ENCODE measurements around the gene TSPAN5.

TSPAN5 gene

DNA sequence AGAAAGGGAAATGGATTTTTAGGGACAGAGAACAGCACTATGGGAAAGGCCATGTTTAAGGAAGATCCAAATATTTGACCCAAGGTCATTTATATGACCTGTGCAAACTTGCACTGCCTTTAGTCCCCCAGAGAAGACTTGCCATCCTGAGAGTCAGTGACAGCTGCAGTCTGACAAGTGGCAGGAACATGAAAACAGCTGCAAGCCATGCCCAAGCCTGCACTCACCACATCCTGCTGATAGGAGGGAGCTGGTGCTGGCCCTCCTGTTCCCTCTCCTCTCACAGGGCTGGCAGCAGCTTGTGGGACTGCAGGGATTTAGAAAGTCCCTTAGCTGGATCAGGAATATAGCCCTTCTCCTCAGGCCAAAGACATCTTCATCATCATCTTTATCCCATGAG is 209.5 kb downstream of the TSPAN5 start:
- no peaks in the 10 kb centered on the region for H3K36me3 ChIP-seq (ENCODE audit: control insufficient read depth in 2 of 2, insufficient read depth in 2 of 2, low read length in 2 of 2)
- H3K4me1 ChIP-seq (ENCODE audit: control insufficient read depth, insufficient read depth, low read length): no peaks in the 10 kb centered on the region
- no peak overlapping the region for H3K27ac ChIP-seq (ENCODE audit: low read length)
- no peaks in the 10 kb centered on the region for H3K9me3 ChIP-seq (ENCODE audit: control insufficient read depth in 2 of 2, low read length in 2 of 2)
- no peak overlapping the region for H3K9ac ChIP-seq (ENCODE audit: low read length in 2 of 2)
- no peaks in the 10 kb centered on the region for H3K27me3 ChIP-seq (ENCODE audit: control insufficient read depth in 1 of 2, insufficient read depth in 2 of 2, low read length in 2 of 2)
- no peak overlapping the region for H3K4me3 ChIP-seq (ENCODE audit: low read length in 2 of 2)

DNA sequence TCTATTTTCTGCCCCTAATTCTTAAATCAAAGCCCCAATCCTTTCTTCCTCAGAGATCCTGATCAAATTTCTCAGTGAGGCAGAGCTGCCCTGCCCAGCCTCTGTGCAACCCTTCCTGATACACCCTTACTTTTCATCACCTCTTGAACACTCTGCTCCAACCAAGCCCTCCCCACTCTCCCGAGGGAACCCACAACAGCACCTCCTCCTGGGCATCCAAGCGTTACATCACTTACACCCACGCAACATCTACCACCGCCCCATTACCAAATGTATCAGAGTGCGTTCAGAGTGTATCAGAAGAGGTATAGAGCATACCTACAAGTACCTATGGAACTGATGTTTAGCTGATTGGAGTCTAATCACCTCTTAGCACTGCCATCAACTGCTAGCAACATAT is 210.8 kb downstream of the TSPAN5 start:
- Histone ChIP-seq H3K4me3 (ENCODE audit: low read length in 2 of 2) (no peak overlapping the region), H3K36me3 (ENCODE audit: control insufficient read depth in 2 of 2, insufficient read depth in 2 of 2, low read length in 2 of 2) (peaks cover 3 to 4% of the 10 kb centered on the region in 2 donors), H3K27me3 (ENCODE audit: control insufficient read depth in 1 of 2, insufficient read depth in 2 of 2, low read length in 2 of 2) (no peaks in the 10 kb centered on the region), H3K4me1 (ENCODE audit: control insufficient read depth, insufficient read depth, low read length) (no peaks in the 10 kb centered on the region), H3K27ac (ENCODE audit: low read length) (no peak overlapping the region), H3K9ac (ENCODE audit: low read length in 2 of 2) (no peak overlapping the region), H3K9me3 (ENCODE audit: control insufficient read depth in 2 of 2, low read length in 2 of 2) (no peaks in the 10 kb centered on the region)

DNA sequence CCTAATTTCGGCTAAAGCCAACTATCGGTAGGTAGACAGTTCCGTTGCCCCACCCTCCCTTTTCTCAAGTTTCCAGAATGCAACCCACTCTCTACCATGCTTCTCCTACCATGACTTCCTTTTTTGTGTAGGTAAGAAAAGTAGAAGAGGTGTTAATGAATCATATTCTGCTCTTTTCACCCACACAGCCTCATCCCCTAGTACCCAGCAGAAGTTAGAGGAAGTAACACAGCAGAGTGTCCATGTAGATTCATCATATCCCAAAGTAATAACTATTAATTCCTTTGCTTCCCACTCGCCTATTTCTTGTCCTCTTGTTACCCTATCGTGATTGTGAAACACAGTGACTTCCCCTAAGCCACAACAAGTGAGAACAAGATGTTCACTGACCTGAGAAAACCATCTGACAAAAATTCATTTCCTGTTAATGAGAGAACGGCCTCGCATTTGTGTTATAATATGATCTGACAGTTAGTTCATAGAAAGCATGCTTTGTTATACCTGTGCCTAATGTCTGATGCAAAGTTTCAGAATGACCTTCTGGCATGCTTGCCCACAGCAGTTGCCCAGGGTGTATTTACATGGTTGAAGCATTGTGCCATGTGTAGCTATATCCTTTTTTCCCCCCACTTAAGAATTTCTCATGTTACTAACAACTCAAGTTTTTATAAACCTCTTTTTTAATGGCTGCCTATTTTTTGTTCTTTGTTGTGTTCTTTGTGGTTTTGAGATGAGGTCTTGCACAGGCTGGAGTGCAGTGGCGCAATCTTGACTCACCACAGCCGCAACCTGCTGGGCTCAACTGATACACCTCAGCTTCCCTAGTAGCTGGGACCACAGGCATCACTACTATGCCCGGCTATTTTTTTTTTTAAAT is 211.7 kb downstream of the TSPAN5 start:
- Histone ChIP-seq H3K36me3 (ENCODE audit: control insufficient read depth in 2 of 2, insufficient read depth in 2 of 2, low read length in 2 of 2) (peaks cover 9% of the 10 kb centered on the region in 2 donors), H3K27ac (ENCODE audit: low read length) (no peak overlapping the region)

GRCh38 chr4:98444371-98444770 is 214.0 kb downstream of the TSPAN5 start:
- no peak overlapping the region for H3K9ac ChIP-seq (ENCODE audit: low read length in 2 of 2)
- no peaks in the 10 kb centered on the region for H3K27me3 ChIP-seq (ENCODE audit: control insufficient read depth in 1 of 2, insufficient read depth in 2 of 2, low read length in 2 of 2)
- no peaks in the 10 kb centered on the region for H3K4me1 ChIP-seq (ENCODE audit: control insufficient read depth, insufficient read depth, low read length)
- H3K36me3 ChIP-seq (ENCODE audit: control insufficient read depth in 2 of 2, insufficient read depth in 2 of 2, low read length in 2 of 2): peaks cover 9% of the 10 kb centered on the region in 2 donors
- H3K27ac ChIP-seq (ENCODE audit: low read length): no peak overlapping the region
- H3K4me3 ChIP-seq (ENCODE audit: low read length in 2 of 2): no peak overlapping the region
- H3K9me3 ChIP-seq (ENCODE audit: control insufficient read depth in 2 of 2, low read length in 2 of 2): no peaks in the 10 kb centered on the region

More for the DNA sequence above, 211.7 kb downstream of the TSPAN5 start:
- H3K9me3 ChIP-seq (ENCODE audit: control insufficient read depth in 2 of 2, low read length in 2 of 2): no peaks in the 10 kb centered on the region
- no peak overlapping the region for H3K9ac ChIP-seq (ENCODE audit: low read length in 2 of 2)
- H3K27me3 ChIP-seq (ENCODE audit: control insufficient read depth in 1 of 2, insufficient read depth in 2 of 2, low read length in 2 of 2): no peaks in the 10 kb centered on the region
- no peaks in the 10 kb centered on the region for H3K4me1 ChIP-seq (ENCODE audit: control insufficient read depth, insufficient read depth, low read length)
- H3K4me3 ChIP-seq (ENCODE audit: low read length in 2 of 2): no peak overlapping the region

- no peaks in the 10 kb centered on the region for H3K4me1 ChIP-seq (ENCODE audit: control insufficient read depth, insufficient read depth, low read length)
- no peak overlapping the region for H3K4me3 ChIP-seq (ENCODE audit: low read length in 2 of 2)
- H3K27ac ChIP-seq (ENCODE audit: low read length): no peak overlapping the region
- H3K9ac ChIP-seq (ENCODE audit: low read length in 2 of 2): no peak overlapping the region
- H3K9me3 ChIP-seq (ENCODE audit: control insufficient read depth in 2 of 2, low read length in 2 of 2): no peaks in the 10 kb centered on the region
- H3K27me3 ChIP-seq (ENCODE audit: control insufficient read depth in 1 of 2, insufficient read depth in 2 of 2, low read length in 2 of 2): no peaks in the 10 kb centered on the region
- peaks cover 5 to 8% of the 10 kb centered on the region in 2 donors for H3K36me3 ChIP-seq (ENCODE audit: control insufficient read depth in 2 of 2, insufficient read depth in 2 of 2, low read length in 2 of 2)
Measured at GRCh38 chr4:98434816-98435215, 223.6 kb downstream of the TSPAN5 start.

DNA sequence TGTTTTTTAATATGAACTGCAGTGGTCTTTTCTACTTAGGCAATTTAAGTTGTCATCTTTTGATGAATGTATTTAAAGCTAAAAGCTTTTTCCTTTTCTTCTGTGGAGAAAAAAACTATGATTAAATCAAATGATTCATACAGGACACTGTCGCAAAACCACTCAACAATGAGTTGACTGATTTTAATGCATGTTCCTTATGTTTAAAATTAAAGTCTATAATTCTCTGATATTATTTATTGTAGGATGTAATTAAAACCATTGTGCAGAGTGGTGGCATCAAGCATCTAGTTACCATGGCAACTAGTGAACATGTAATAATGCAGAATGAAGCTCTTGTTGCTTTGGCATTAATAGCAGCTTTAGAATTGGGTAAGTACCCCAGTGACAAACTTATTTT is 224.7 kb downstream of the TSPAN5 start:
- H3K27me3 ChIP-seq (ENCODE audit: control insufficient read depth in 1 of 2, insufficient read depth in 2 of 2, low read length in 2 of 2): no peaks in the 10 kb centered on the region
- H3K4me3 ChIP-seq (ENCODE audit: low read length in 2 of 2): no peak overlapping the region
- H3K27ac ChIP-seq (ENCODE audit: low read length): no peak overlapping the region
- peaks cover 5 to 8% of the 10 kb centered on the region in 2 donors for H3K36me3 ChIP-seq (ENCODE audit: control insufficient read depth in 2 of 2, insufficient read depth in 2 of 2, low read length in 2 of 2)
- no peak overlapping the region for H3K9ac ChIP-seq (ENCODE audit: low read length in 2 of 2)
- no peaks in the 10 kb centered on the region for H3K9me3 ChIP-seq (ENCODE audit: control insufficient read depth in 2 of 2, low read length in 2 of 2)
- H3K4me1 ChIP-seq (ENCODE audit: control insufficient read depth, insufficient read depth, low read length): no peaks in the 10 kb centered on the region

DNA sequence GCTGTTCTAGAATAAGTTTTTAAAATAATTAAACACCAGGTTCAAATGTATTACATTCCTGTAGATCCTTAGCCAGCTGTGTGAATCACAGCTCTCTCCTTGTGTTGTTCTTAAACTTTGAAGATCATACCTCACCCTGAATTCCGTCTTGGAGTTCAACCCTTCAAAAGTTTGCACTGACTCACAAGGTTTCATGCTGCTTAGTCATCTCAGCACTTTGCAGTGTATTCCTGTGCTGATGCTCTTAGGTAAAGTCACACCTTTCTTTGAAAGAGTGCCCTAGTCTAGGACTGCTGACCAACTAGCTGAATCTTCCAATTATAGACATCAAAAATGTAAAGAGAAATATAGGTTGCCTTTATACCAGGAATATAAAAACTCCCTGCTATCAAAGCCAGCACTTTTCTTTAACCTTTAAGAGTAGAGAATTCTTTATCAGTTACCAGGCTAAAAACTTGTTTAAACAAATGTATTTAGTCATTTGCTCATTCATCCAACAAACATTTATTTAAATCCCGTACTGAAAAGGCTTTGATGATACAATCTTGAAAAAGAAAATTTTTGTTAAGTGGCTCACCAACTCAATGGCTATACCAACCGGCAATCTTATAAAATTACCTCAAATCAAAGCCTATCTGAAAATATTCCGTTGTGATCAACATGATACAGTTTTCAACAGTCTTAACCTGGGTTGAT is 227.6 kb downstream of the TSPAN5 start:
- no peaks in the 10 kb centered on the region for H3K27me3 ChIP-seq (ENCODE audit: control insufficient read depth in 1 of 2, insufficient read depth in 2 of 2, low read length in 2 of 2)
- no peak overlapping the region for H3K4me3 ChIP-seq (ENCODE audit: low read length in 2 of 2)
- H3K27ac ChIP-seq (ENCODE audit: low read length): no peak overlapping the region
- peaks cover 5 to 6% of the 10 kb centered on the region in 2 donors for H3K36me3 ChIP-seq (ENCODE audit: control insufficient read depth in 2 of 2, insufficient read depth in 2 of 2, low read length in 2 of 2)
- no peaks in the 10 kb centered on the region for H3K9me3 ChIP-seq (ENCODE audit: control insufficient read depth in 2 of 2, low read length in 2 of 2)
- H3K4me1 ChIP-seq (ENCODE audit: control insufficient read depth, insufficient read depth, low read length): no peaks in the 10 kb centered on the region
- no peak overlapping the region for H3K9ac ChIP-seq (ENCODE audit: low read length in 2 of 2)

DNA sequence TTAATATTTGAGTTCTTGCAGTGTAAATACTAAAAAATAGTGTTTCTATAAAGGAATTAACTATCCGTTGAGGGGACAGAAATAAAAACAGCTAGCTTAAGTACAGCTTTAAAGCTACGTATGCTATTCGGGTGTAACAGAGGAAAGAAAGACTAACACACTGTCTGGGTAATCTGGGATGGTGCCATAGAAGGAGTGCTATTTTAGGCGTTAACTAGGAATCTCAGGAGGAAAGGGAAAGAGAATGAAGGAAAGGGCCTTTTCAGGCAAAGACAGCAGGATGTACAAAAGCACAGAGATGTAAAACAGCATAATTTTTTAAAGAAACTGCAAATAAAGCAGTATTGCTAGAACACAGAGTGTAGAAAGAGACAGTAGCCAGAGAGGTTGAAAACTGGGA is 235.4 kb downstream of the TSPAN5 start:
- Histone ChIP-seq H3K36me3 (ENCODE audit: control insufficient read depth in 2 of 2, insufficient read depth in 2 of 2, low read length in 2 of 2) (peaks cover 6 to 9% of the 10 kb centered on the region in 2 donors), H3K9me3 (ENCODE audit: control insufficient read depth in 2 of 2, low read length in 2 of 2) (no peaks in the 10 kb centered on the region), H3K27me3 (ENCODE audit: control insufficient read depth in 1 of 2, insufficient read depth in 2 of 2, low read length in 2 of 2) (no peaks in the 10 kb centered on the region), H3K27ac (ENCODE audit: low read length) (no peak overlapping the region), H3K4me1 (ENCODE audit: control insufficient read depth, insufficient read depth, low read length) (no peaks in the 10 kb centered on the region), H3K4me3 (ENCODE audit: low read length in 2 of 2) (no peak overlapping the region), H3K9ac (ENCODE audit: low read length in 2 of 2) (no peak overlapping the region)

DNA sequence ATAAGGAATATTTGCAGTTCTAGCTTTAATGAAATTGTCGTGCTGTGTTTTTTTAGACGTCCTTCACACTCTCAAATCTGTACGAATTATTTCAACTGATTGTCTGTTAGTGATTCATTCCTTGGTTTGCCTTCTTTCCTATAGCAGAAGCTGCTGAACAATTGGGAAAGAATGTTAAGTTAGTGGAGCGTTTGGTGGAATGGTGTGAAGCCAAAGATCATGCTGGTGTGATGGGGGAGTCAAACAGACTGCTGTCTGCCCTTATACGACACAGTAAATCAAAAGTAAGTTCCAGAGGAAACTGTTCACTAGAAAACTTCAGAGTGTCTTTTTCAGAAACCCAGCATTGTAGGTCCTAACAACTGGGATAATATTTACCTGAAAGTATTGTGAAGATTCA is 237.3 kb downstream of the TSPAN5 start:
- no peak overlapping the region for H3K4me3 ChIP-seq (ENCODE audit: low read length in 2 of 2)
- H3K27me3 ChIP-seq (ENCODE audit: control insufficient read depth in 1 of 2, insufficient read depth in 2 of 2, low read length in 2 of 2): no peaks in the 10 kb centered on the region
- H3K9me3 ChIP-seq (ENCODE audit: control insufficient read depth in 2 of 2, low read length in 2 of 2): no peaks in the 10 kb centered on the region
- H3K27ac ChIP-seq (ENCODE audit: low read length): no peak overlapping the region
- no peak overlapping the region for H3K9ac ChIP-seq (ENCODE audit: low read length in 2 of 2)
- H3K4me1 ChIP-seq (ENCODE audit: control insufficient read depth, insufficient read depth, low read length): no peaks in the 10 kb centered on the region
- peaks cover 6 to 9% of the 10 kb centered on the region in 2 donors for H3K36me3 ChIP-seq (ENCODE audit: control insufficient read depth in 2 of 2, insufficient read depth in 2 of 2, low read length in 2 of 2)

Data from stomach smooth muscle (tissue), 2 donors.